ENCODE data around the gene DNAH14. TPM values are rescaled to one million over a fixed set of nuclear protein-coding genes. Genes with fewer than 3 reads are reported as not detected.
A peak's percentile ranks its signal among the peaks of the same experiment; 100 is the strongest.

The DNAH14 gene
- total RNA-seq, 1 donor from 2014 or later = 84.7 TPM

GRCh38 chr1:225428068-225428880 lies 498.8 kb downstream of the DNAH14 start:
- DNase-seq (ENCODE audit: low spot score in 2 of 2, unreplicated experiment in 2 of 2) = peak; percentile 79 to 87
- H3K36me3 Mint-ChIP-seq = no peaks in the 10 kb centered on the region
- peaks cover 42% of the 10 kb centered on the region for H3K4me1 Mint-ChIP-seq
- H3K4me3 Mint-ChIP-seq = peak overlapping the region; percentile 77
- H3K27ac Mint-ChIP-seq = peak overlapping the region; percentile 93
- peaks cover 2% of the 10 kb centered on the region for H3K27me3 Mint-ChIP-seq (ENCODE audit: low read depth)
- no peaks in the 10 kb centered on the region for H3K9me3 Mint-ChIP-seq
- no peak for TF ChIP-seq CTCF (IDR thresholded peaks at IDR 0.05; ENCODE audit: unreplicated experiment)

DNA sequence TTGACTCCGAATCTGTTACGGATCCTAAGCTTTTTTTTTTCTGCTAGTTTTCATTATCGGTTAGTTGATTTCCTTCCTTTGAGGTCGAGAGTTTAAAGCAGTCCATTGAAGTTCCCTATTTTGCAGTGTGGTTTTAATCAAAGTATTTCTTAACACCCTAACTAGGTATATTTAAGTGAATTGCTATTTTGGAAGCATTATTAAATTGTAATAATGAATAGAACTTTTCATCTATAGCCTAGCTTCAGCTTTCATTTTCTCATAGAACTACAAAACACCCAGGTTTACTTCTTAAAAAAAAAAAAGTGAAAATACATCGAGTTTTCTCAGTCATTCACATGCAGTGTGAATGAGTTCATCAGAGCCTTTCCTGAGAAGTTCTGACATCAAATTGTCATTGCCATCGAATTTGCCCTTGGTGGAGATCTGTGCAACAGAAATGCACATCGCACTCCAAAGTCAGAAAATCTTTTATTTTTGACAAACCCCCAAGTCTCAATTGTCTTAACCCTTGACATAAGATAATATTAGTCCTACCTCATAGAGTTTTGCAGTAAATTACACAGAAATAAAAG lies 499.5 kb downstream of the DNAH14 start:
- TF ChIP-seq CTCF (IDR thresholded peaks at IDR 0.05; ENCODE audit: unreplicated experiment) = no peak
- Mint-ChIP-seq H3K36me3 (no peaks in the 10 kb centered on the region), H3K4me1 (peaks cover 35% of the 10 kb centered on the region), H3K4me3 (peak overlapping the region; percentile 77), H3K27me3 (ENCODE audit: low read depth) (peaks cover 2% of the 10 kb centered on the region), H3K9me3 (no peaks in the 10 kb centered on the region), H3K27ac (peak overlapping the region; percentile 93)
- DNase-seq (ENCODE audit: low spot score in 2 of 2, unreplicated experiment in 2 of 2) = no peak

- Mint-ChIP-seq H3K36me3 (no peaks in the 10 kb centered on the region), H3K27ac (no peak overlapping the region), H3K4me1 (peaks cover 22% of the 10 kb centered on the region), H3K27me3 (ENCODE audit: low read depth) (peaks cover 2% of the 10 kb centered on the region), H3K4me3 (no peak overlapping the region), H3K9me3 (no peaks in the 10 kb centered on the region)
- DNase-seq (ENCODE audit: low spot score in 2 of 2, unreplicated experiment in 2 of 2) = no peak
- no peak for TF ChIP-seq CTCF (IDR thresholded peaks at IDR 0.05; ENCODE audit: unreplicated experiment)
Measured at GRCh38 chr1:225430301-225430700, 500.8 kb downstream of the DNAH14 start.

GRCh38 chr1:225431081-225431863 lies 501.8 kb downstream of the DNAH14 start:
- no peaks in the 10 kb centered on the region for H3K9me3 Mint-ChIP-seq
- no peak overlapping the region for H3K4me3 Mint-ChIP-seq
- H3K27me3 Mint-ChIP-seq (ENCODE audit: low read depth) = peaks cover 2% of the 10 kb centered on the region
- DNase-seq (ENCODE audit: low spot score in 2 of 2, unreplicated experiment in 2 of 2) = no peak
- no peak overlapping the region for H3K27ac Mint-ChIP-seq
- H3K36me3 Mint-ChIP-seq = no peaks in the 10 kb centered on the region
- no peak for TF ChIP-seq CTCF (IDR thresholded peaks at IDR 0.05; ENCODE audit: unreplicated experiment)
- peaks cover 16% of the 10 kb centered on the region for H3K4me1 Mint-ChIP-seq

- Mint-ChIP-seq H3K9me3 (no peaks in the 10 kb centered on the region), H3K36me3 (no peaks in the 10 kb centered on the region), H3K27me3 (ENCODE audit: low read depth) (peaks cover 2% of the 10 kb centered on the region), H3K27ac (no peak overlapping the region), H3K4me3 (no peak overlapping the region), H3K4me1 (peaks cover 7% of the 10 kb centered on the region)
- no peak for TF ChIP-seq CTCF (IDR thresholded peaks at IDR 0.05; ENCODE audit: unreplicated experiment)
- no peak for DNase-seq (ENCODE audit: low spot score in 2 of 2, unreplicated experiment in 2 of 2)
Measured at GRCh38 chr1:225434046-225434445, 504.6 kb downstream of the DNAH14 start.

All from mesothelial cell of epicardium (in vitro differentiated cells).